GM19023 (cell line): ENCODE measurements around the gene ANK3.

Experiments
- ATAC-seq: cut with Tn5 transposase; IDR thresholded peaks from one replicate; pipeline ENCODE4 v1.9.1; 2021; ENCODE audit warnings: mild to moderate bottlenecking, moderate library complexity; ENCODE audit not compliant: unreplicated experiment

ANK3 gene

GRCh38 chr10:60237977-60238758, 151.5 kb downstream of the ANK3 start:
- peak; percentile 52 for ATAC-seq

GRCh38 chr10:60236869-60237524, 152.7 kb downstream of the ANK3 start:
- ATAC-seq = peak; percentile 94

GRCh38 chr10:60235001-60235400, 154.7 kb downstream of the ANK3 start:
- ATAC-seq = no peak

GRCh38 chr10:60234551-60234950, 155.1 kb downstream of the ANK3 start:
- ATAC-seq = no peak

GRCh38 chr10:60230892-60231291, 158.8 kb downstream of the ANK3 start:
- ATAC-seq = no peak

GRCh38 chr10:60224066-60224705, 165.5 kb downstream of the ANK3 start:
- no peak for ATAC-seq

GRCh38 chr10:60222047-60222446, 167.6 kb downstream of the ANK3 start:
- ATAC-seq = no peak

GRCh38 chr10:60212195-60212594, 177.5 kb downstream of the ANK3 start:
- no peak for ATAC-seq

GRCh38 chr10:60209874-60210570, 179.7 kb downstream of the ANK3 start:
- no peak for ATAC-seq

GRCh38 chr10:60208676-60209269, 180.9 kb downstream of the ANK3 start:
- no peak for ATAC-seq

GRCh38 chr10:60207894-60208293, 181.8 kb downstream of the ANK3 start:
- ATAC-seq = no peak

- no peak for ATAC-seq
Measured at GRCh38 chr10:60206735-60207134, 182.9 kb downstream of the ANK3 start.

GRCh38 chr10:60205741-60206140, 183.9 kb downstream of the ANK3 start:
- ATAC-seq = no peak

- ATAC-seq = no peak
Measured at GRCh38 chr10:60203993-60204618, 185.6 kb downstream of the ANK3 start.

- no peak for ATAC-seq
Measured at GRCh38 chr10:60200682-60201053, 189.0 kb downstream of the ANK3 start.

- no peak for ATAC-seq
Measured at GRCh38 chr10:60200012-60200681, 189.5 kb downstream of the ANK3 start.

GRCh38 chr10:60197206-60197605, 192.5 kb downstream of the ANK3 start:
- ATAC-seq = no peak

GRCh38 chr10:60194421-60194820, 195.3 kb downstream of the ANK3 start:
- no peak for ATAC-seq

- ATAC-seq = no peak
Measured at GRCh38 chr10:60192946-60193345, 196.7 kb downstream of the ANK3 start.

- ATAC-seq = no peak
Measured at GRCh38 chr10:60189861-60190475, 199.7 kb downstream of the ANK3 start.
